GM23338 (cell line): ENCODE data around the gene CES3. TPM values are rescaled to one million over a fixed set of nuclear protein-coding genes. Genes with fewer than 3 reads are reported as not detected.

Experiments
- ATAC-seq: fragments of 200-7000 bp; cut with Tn5 transposase; 3 replicates; pipeline ENCODE4 v1.9.1; 2020
- DNase-seq: peaks from one replicate; pipeline ENCODE4 v3.0.0-alpha.2; 2015; ENCODE audit warnings: low spot score
- H2AFZ ChIP-seq: fragments of 200-600 bp; sonication (generic); 2 replicates; pipeline ENCODE4 v1.8.0; 2016; ENCODE audit warnings: antibody characterized with exemption, mild to moderate bottlenecking, moderate library complexity
- H3F3A ChIP-seq: fragments of 200-600 bp; sonication (generic); replicated peaks from 2 replicates; pipeline ENCODE4 v1.8.0; 2017; ENCODE audit warnings: antibody characterized with exemption, mixed run types, low read depth
- H3K27ac ChIP-seq: fragments of 200-600 bp; sonication (generic); 2 replicates; pipeline ENCODE4 v1.6.1; 2016; ENCODE audit warnings: low read depth
- H3K27me3 ChIP-seq: fragments of 200-600 bp; sonication (generic); 2 replicates; pipeline ENCODE4 v1.8.0; 2016; ENCODE audit warnings: mild to moderate bottlenecking, mixed run types, moderate library complexity; ENCODE audit not compliant: insufficient read depth
- H3K36me3 ChIP-seq: fragments of 200-600 bp; sonication (generic); 2 replicates; pipeline ENCODE4 v1.8.0; 2016; ENCODE audit warnings: mild to moderate bottlenecking; ENCODE audit not compliant: insufficient read depth
- H3K4me1 ChIP-seq: fragments of 200-600 bp; sonication (generic); 2 replicates; pipeline ENCODE4 v1.8.0; 2016; ENCODE audit warnings: mild to moderate bottlenecking, moderate library complexity; ENCODE audit not compliant: insufficient read depth
- H3K4me2 ChIP-seq: fragments of 200-600 bp; sonication (generic); 2 replicates; pipeline ENCODE4 v1.7.1; 2017; ENCODE audit warnings: mixed run types
- H3K4me3 ChIP-seq: fragments of 200-600 bp; sonication (generic); 2 replicates; pipeline ENCODE4 v1.6.1; 2016; ENCODE audit warnings: mixed run types
- H3K79me2 ChIP-seq: fragments of 200-600 bp; sonication (generic); replicated peaks from 2 replicates; pipeline ENCODE4 v1.8.0; 2017; ENCODE audit warnings: mild to moderate bottlenecking; ENCODE audit not compliant: insufficient read depth
- H3K9me2 ChIP-seq: fragments of 200-600 bp; sonication (generic); 2 replicates; pipeline ENCODE4 v1.8.0; 2017; ENCODE audit not compliant: insufficient read depth
- H4K20me1 ChIP-seq: fragments of 200-600 bp; sonication (generic); replicated peaks from 2 replicates; pipeline ENCODE4 v1.8.0; 2017; ENCODE audit warnings: mild to moderate bottlenecking; ENCODE audit not compliant: insufficient read depth
- H3K27ac Mint-ChIP-seq: 2 replicates; pipeline ENCODE4 v1.8.0; 2020; ENCODE audit warnings: inconsistent platforms, mild to moderate bottlenecking, moderate library complexity, mixed read lengths
- H3K27me3 Mint-ChIP-seq: 3 replicates; pipeline ENCODE4 v1.8.0; 2022; ENCODE audit warnings: low read depth, mild to moderate bottlenecking, moderate library complexity, mixed read lengths, inconsistent platforms; ENCODE audit not compliant: insufficient read depth, poor library complexity
- H3K36me3 Mint-ChIP-seq: 3 replicates; pipeline ENCODE4 v1.8.0; 2021; ENCODE audit warnings: low read depth, mild to moderate bottlenecking, inconsistent platforms, moderate library complexity, mixed read lengths
- H3K4me1 Mint-ChIP-seq: 3 replicates; pipeline ENCODE4 v1.8.0; 2020; ENCODE audit warnings: mild to moderate bottlenecking, inconsistent platforms, mixed read lengths
- H3K4me3 Mint-ChIP-seq: 3 replicates; pipeline ENCODE4 v1.8.0; 2021; ENCODE audit warnings: moderate library complexity, mild to moderate bottlenecking, inconsistent platforms, mixed read lengths
- H3K9me3 Mint-ChIP-seq: 3 replicates; pipeline ENCODE4 v1.8.0; 2020; ENCODE audit warnings: moderate library complexity, mild to moderate bottlenecking, inconsistent platforms, mixed read lengths
- CREB1 ChIP-seq: fragments of 250-450 bp; sonication (Bioruptor Pico); IDR thresholded peaks from 2 replicates; pipeline ENCODE4 v1.5.0; 2020; ENCODE audit warnings: low read depth, mild to moderate bottlenecking, moderate library complexity
- ETS1 ChIP-seq: IDR thresholded peaks from 2 replicates; pipeline ENCODE4 v1.6.1; 2016; ENCODE audit warnings: antibody characterized with exemption
- EZH2phosphoT487 ChIP-seq: fragments of 200-600 bp; sonication (generic); IDR thresholded peaks from one replicate; pipeline ENCODE4 v1.8.1; 2018; ENCODE audit warnings: antibody characterized with exemption; ENCODE audit not compliant: unreplicated experiment
- NANOG ChIP-seq: IDR thresholded peaks from 2 replicates; pipeline ENCODE4 v1.6.1; 2016; ENCODE audit warnings: antibody characterized with exemption, borderline replicate concordance
- POLR2AphosphoS5 ChIP-seq: IDR thresholded peaks from 2 replicates; pipeline ENCODE4 v1.6.1; 2016; ENCODE audit warnings: antibody characterized with exemption, low read depth
- STAT1 ChIP-seq: IDR thresholded peaks from one replicate; pipeline ENCODE4 v1.6.1; 2016; ENCODE audit warnings: antibody characterized with exemption; ENCODE audit not compliant: unreplicated experiment
- ZNF331 ChIP-seq: fragments of 250-450 bp; sonication (Bioruptor Pico); IDR thresholded peaks from 2 replicates; pipeline ENCODE4 v1.5.0; 2020; ENCODE audit warnings: low read depth, mild to moderate bottlenecking, moderate library complexity
- polyA plus RNA-seq: library from polyadenylated mRNA; unstranded; fragments of >200 nt; fragmentation: Nextera tagmentation; extraction: Ambion mirVana; gene quantifications from 2 replicates; pipeline ENCODE4 v1.2.1, GENCODE V29; 2016
- total RNA-seq: library from RNA; depleted of rRNA; stranded (reverse); fragments of >200 nt; shearing (Covaris generic); gene quantifications from 2 replicates; pipeline ENCODE4 v1.2.3, GENCODE V29; 2014
- TF ChIP-seq, protein P1 (sequence below), 2 experiments: fragments of 200-600 bp in 1 of 2; sonication (generic) in 1 of 2; conservative IDR thresholded peaks; 2 replicates each; pipeline versions ENCODE4 v1.5.1 to v1.6.1; 2016 to 2017; ENCODE audit warnings: antibody characterized with exemption in 2 of 2, low read depth in 2 of 2, mild to moderate bottlenecking in 2 of 2, moderate library complexity in 1 of 2
- TF ChIP-seq, protein P2 (sequence below): fragments of 250-450 bp; sonication (Bioruptor Pico); IDR thresholded peaks from 2 replicates; pipeline ENCODE4 v1.5.0; 2020; ENCODE audit warnings: mild to moderate bottlenecking, moderate library complexity

Gene CES3
- total and polyA plus RNA-seq, 2 experiments from 2014 or later, result 0.55 to 1.0 TPM

GRCh38 chr16:66942981-66943380 lies 18.1 kb upstream of the CES3 start (continued):
- TF ChIP-seq ZNF331 (no peak), STAT1 (no peak), EZH2phosphoT487 (no peak)

GRCh38 chr16:66943426-66944053 lies 17.5 kb upstream of the CES3 start:
- Histone ChIP-seq H3K36me3 (no peaks in the 10 kb centered on the region), H4K20me1 (no peaks in the 10 kb centered on the region), H3K9me2 (no peaks in the 10 kb centered on the region), H3K79me2 (no peaks in the 10 kb centered on the region), H3F3A (no peaks in the 10 kb centered on the region), H3K27me3 (peaks cover 13% of the 10 kb centered on the region), H3K4me1 (peaks cover 3% of the 10 kb centered on the region; the same call in 1 of the 2 replicates), H3K27ac (no peak overlapping the region), H3K4me2 (no peak overlapping the region), H3K4me3 (no peak overlapping the region), H2AFZ (no peak overlapping the region)
- Mint-ChIP-seq H3K27ac (no peak overlapping the region), H3K36me3 (peaks cover 19% of the 10 kb centered on the region), H3K4me3 (no peak overlapping the region), H3K9me3 (no peaks in the 10 kb centered on the region), H3K4me1 (no peaks in the 10 kb centered on the region; the same call in 2 of the 3 replicates), H3K27me3 (peaks cover 17% of the 10 kb centered on the region)
- ATAC-seq (no peak), DNase-seq (no peak)
- TF ChIP-seq, protein P1, sequence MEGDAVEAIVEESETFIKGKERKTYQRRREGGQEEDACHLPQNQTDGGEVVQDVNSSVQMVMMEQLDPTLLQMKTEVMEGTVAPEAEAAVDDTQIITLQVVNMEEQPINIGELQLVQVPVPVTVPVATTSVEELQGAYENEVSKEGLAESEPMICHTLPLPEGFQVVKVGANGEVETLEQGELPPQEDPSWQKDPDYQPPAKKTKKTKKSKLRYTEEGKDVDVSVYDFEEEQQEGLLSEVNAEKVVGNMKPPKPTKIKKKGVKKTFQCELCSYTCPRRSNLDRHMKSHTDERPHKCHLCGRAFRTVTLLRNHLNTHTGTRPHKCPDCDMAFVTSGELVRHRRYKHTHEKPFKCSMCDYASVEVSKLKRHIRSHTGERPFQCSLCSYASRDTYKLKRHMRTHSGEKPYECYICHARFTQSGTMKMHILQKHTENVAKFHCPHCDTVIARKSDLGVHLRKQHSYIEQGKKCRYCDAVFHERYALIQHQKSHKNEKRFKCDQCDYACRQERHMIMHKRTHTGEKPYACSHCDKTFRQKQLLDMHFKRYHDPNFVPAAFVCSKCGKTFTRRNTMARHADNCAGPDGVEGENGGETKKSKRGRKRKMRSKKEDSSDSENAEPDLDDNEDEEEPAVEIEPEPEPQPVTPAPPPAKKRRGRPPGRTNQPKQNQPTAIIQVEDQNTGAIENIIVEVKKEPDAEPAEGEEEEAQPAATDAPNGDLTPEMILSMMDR (conservative IDR thresholded peaks at IDR 0.05; ENCODE audit: low read depth in 2 of 2), result no peak
- TF ChIP-seq NANOG (no peak), EZH2phosphoT487 (no peak), POLR2AphosphoS5 (no peak), ZNF331 (no peak), ETS1 (no peak), CREB1 (no peak)
- TF ChIP-seq, protein P2, sequence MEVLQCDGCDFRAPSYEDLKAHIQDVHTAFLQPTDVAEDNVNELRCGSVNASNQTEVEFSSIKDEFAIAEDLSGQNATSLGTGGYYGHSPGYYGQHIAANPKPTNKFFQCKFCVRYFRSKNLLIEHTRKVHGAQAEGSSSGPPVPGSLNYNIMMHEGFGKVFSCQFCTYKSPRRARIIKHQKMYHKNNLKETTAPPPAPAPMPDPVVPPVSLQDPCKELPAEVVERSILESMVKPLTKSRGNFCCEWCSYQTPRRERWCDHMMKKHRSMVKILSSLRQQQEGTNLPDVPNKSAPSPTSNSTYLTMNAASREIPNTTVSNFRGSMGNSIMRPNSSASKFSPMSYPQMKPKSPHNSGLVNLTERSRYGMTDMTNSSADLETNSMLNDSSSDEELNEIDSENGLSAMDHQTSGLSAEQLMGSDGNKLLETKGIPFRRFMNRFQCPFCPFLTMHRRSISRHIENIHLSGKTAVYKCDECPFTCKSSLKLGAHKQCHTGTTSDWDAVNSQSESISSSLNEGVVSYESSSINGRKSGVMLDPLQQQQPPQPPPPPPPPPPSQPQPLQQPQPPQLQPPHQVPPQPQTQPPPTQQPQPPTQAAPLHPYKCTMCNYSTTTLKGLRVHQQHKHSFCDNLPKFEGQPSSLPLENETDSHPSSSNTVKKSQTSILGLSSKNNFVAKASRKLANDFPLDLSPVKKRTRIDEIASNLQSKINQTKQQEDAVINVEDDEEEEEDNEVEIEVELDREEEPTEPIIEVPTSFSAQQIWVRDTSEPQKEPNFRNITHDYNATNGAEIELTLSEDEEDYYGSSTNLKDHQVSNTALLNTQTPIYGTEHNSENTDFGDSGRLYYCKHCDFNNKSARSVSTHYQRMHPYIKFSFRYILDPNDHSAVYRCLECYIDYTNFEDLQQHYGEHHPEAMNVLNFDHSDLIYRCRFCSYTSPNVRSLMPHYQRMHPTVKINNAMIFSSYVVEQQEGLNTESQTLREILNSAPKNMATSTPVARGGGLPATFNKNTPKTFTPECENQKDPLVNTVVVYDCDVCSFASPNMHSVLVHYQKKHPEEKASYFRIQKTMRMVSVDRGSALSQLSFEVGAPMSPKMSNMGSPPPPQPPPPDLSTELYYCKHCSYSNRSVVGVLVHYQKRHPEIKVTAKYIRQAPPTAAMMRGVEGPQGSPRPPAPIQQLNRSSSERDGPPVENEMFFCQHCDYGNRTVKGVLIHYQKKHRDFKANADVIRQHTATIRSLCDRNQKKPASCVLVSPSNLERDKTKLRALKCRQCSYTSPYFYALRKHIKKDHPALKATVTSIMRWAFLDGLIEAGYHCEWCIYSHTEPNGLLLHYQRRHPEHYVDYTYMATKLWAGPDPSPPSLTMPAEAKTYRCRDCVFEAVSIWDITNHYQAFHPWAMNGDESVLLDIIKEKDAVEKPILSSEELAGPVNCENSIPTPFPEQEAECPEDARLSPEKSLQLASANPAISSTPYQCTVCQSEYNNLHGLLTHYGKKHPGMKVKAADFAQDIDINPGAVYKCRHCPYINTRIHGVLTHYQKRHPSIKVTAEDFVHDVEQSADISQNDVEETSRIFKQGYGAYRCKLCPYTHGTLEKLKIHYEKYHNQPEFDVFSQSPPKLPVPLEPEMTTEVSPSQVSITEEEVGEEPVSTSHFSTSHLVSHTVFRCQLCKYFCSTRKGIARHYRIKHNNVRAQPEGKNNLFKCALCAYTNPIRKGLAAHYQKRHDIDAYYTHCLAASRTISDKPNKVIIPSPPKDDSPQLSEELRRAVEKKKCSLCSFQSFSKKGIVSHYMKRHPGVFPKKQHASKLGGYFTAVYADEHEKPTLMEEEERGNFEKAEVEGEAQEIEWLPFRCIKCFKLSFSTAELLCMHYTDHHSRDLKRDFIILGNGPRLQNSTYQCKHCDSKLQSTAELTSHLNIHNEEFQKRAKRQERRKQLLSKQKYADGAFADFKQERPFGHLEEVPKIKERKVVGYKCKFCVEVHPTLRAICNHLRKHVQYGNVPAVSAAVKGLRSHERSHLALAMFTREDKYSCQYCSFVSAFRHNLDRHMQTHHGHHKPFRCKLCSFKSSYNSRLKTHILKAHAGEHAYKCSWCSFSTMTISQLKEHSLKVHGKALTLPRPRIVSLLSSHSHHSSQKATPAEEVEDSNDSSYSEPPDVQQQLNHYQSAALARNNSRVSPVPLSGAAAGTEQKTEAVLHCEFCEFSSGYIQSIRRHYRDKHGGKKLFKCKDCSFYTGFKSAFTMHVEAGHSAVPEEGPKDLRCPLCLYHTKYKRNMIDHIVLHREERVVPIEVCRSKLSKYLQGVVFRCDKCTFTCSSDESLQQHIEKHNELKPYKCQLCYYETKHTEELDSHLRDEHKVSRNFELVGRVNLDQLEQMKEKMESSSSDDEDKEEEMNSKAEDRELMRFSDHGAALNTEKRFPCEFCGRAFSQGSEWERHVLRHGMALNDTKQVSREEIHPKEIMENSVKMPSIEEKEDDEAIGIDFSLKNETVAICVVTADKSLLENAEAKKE, result no peak
